GM12878 (cell line): ENCODE data around the gene ARHGEF33. TPM values are rescaled to one million over a fixed set of nuclear protein-coding genes. Genes with fewer than 3 reads are reported as not detected.

ENCODE experiments used
- BHLHE40 ChIP-seq, 2 experiments: fragments of 450-650 bp in 1 of 2; IDR thresholded peaks; 2 replicates each; pipeline ENCODE4 v1.6.1; 2011 to 2017; ENCODE audit warnings: low read depth in 2 of 2, borderline replicate concordance in 1 of 2, improper control_type of control experiment in 1 of 2, low read length in 1 of 2, mild to moderate bottlenecking in 1 of 2
- CTCF ChIP-seq, 3 experiments: IDR thresholded peaks in 2 of 3; conservative IDR thresholded peaks in 1 of 3; 2 replicates each; pipeline ENCODE4 v1.5.1; 2011; ENCODE audit warnings: low read depth in 3 of 3, low read length in 3 of 3, mild to moderate bottlenecking in 3 of 3, control low read depth in 2 of 3, moderate library complexity in 2 of 3, inconsistent platforms in 1 of 3, mixed read lengths in 1 of 3; ENCODE audit not compliant: control insufficient read depth in 2 of 3, insufficient read depth in 1 of 3; ENCODE audit errors: extremely low read depth in 1 of 3
- DPF2 ChIP-seq: fragments of 450-650 bp; IDR thresholded peaks from 2 replicates; pipeline ENCODE4 v1.6.1; 2017; ENCODE audit warnings: mild to moderate bottlenecking
- EED ChIP-seq: sonication (generic); IDR thresholded peaks from 2 replicates; pipeline ENCODE4 v1.6.1; 2016; ENCODE audit warnings: antibody characterized with exemption, low read depth
- HCFC1 ChIP-seq: fragments of 150-350 bp; IDR thresholded peaks from 2 replicates; pipeline ENCODE4 v1.6.1; 2014; ENCODE audit warnings: low read length
- HDAC6 ChIP-seq: fragments of 200-600 bp; sonication (generic); IDR thresholded peaks from one replicate; pipeline ENCODE4 v1.8.0; 2017; ENCODE audit warnings: antibody characterized with exemption; ENCODE audit not compliant: unreplicated experiment
- IKZF1 ChIP-seq: fragments of 450-650 bp; conservative IDR thresholded peaks from 2 replicates; pipeline ENCODE4 v1.6.1; 2017; ENCODE audit warnings: antibody characterized with exemption, mild to moderate bottlenecking
- JUNB ChIP-seq: IDR thresholded peaks from 2 replicates; pipeline ENCODE4 v1.6.1; 2016; ENCODE audit warnings: antibody characterized with exemption, mild to moderate bottlenecking
- JUND ChIP-seq: IDR thresholded peaks from 2 replicates; pipeline ENCODE4 v1.6.1; 2012; ENCODE audit warnings: low read depth, mild to moderate bottlenecking, low read length, improper control_type of control experiment, moderate library complexity
- NR2C1 ChIP-seq: fragments of 450-650 bp; IDR thresholded peaks from 2 replicates; pipeline ENCODE4 v1.6.1; 2017; ENCODE audit warnings: antibody characterized with exemption, mild to moderate bottlenecking, moderate library complexity
- NRF1 ChIP-seq: conservative IDR thresholded peaks from 2 replicates; pipeline ENCODE4 v1.6.1; 2011; ENCODE audit warnings: mild to moderate bottlenecking, low read depth, low read length, improper control_type of control experiment
- RCOR1 ChIP-seq: conservative IDR thresholded peaks from 2 replicates; pipeline ENCODE4 v1.6.1; 2012; ENCODE audit warnings: low read depth, low read length, improper control_type of control experiment
- SIN3A ChIP-seq: IDR thresholded peaks from 2 replicates; pipeline ENCODE4 v1.6.1; 2012; ENCODE audit warnings: low read depth, low read length, improper control_type of control experiment
- SP1 ChIP-seq: IDR thresholded peaks from one replicate; pipeline ENCODE4 v1.6.1; 2011; ENCODE audit warnings: low read depth, low read length
- ZBED1 ChIP-seq: IDR thresholded peaks from 2 replicates; pipeline ENCODE4 v1.6.1; 2016; ENCODE audit warnings: borderline replicate concordance
- ZNF622 ChIP-seq: fragments of 450-650 bp; IDR thresholded peaks from 2 replicates; pipeline ENCODE4 v1.6.1; 2017; ENCODE audit warnings: mild to moderate bottlenecking, inconsistent platforms
- ZNF687 ChIP-seq: fragments of 450-650 bp; IDR thresholded peaks from 2 replicates; pipeline ENCODE4 v1.6.1; 2017; ENCODE audit warnings: mild to moderate bottlenecking, moderate library complexity
- polyA plus RNA-seq, 11 experiments: library from polyadenylated mRNA; depleted of rRNA in 4 of 11; unstranded in 6 of 11; stranded (reverse) in 5 of 11; fragments of >200 nt; fragmentation: Nextera tagmentation in 4 of 11; fragmentation: Illumina TruSeq in 1 of 11; extraction: Ambion mirVana in 4 of 11; extraction: Trizol in 1 of 11; gene quantifications; 1 replicate in 1 of 11; 2 replicates in 10 of 11; pipeline versions ENCODE4 v1.2.1 to v1.2.3, GENCODE V29; 2011 to 2016; ENCODE audit warnings: inconsistent platforms in 2 of 11, missing spikeins in 2 of 11, low read depth in 1 of 11
- total RNA-seq, 4 experiments: library from RNA; depleted of rRNA in 3 of 4; stranded (reverse); fragments of >200 nt in 3 of 4; fragmentation: Illumina TruSeq in 1 of 4; extraction: Trizol in 1 of 4; gene quantifications; 2 replicates each; pipeline versions ENCODE4 v1.2.1 to v1.2.3, GENCODE V29; 2013 to 2021
- TF ChIP-seq, protein P1 (sequence below): fragments of 450-650 bp; IDR thresholded peaks from 2 replicates; pipeline ENCODE4 v1.6.1; 2014; ENCODE audit warnings: mild to moderate bottlenecking
- TF ChIP-seq, protein P2 (sequence below): fragments of 450-650 bp; IDR thresholded peaks from 2 replicates; pipeline ENCODE4 v1.6.1; 2016; ENCODE audit warnings: mild to moderate bottlenecking, moderate library complexity, borderline replicate concordance

ARHGEF33 gene
- total and polyA plus RNA-seq, 10 of the 15 experiments (the other 5 are each of a cell fraction or from before 2014, with no cell fraction given) = 0.01 to 0.08 (median 0.05) TPM; not detected in 4

DNA sequence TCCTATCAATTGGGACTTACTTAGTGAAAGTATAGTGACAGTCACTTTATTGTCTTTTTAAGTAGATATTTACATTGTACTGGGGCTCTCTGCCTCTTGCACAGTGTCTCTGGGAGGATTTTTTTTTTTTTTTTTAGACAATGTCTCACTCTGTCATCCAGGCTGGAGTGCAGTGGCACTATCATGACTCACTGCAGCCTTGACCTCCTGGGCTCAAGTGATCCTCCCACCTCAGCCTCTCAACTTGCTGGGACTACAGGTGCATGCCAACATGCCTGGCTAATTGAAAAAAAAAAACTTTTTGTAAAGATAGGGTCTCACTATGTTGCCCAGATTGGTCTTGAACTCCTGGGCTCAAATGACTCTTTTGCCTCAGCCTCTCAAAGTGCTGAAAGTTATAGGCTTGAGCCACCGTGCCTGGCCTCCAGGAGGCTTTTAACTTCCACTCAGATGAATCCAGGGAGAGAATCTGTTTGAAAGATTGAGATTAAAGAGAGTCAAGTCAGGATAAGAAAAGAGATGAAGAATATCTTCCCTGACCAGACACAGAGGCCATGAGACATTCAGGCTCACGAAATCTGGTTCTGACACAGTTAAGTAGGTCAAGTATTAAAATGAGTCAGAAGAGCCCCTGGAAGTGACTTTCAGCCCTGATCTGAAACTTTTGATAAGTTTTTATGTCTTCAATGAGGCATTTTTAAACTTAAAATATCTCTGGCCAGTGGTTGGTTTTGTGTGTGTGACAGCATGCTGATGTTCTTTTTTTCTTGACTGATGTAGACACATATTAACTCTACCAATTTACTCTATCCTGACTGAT lies 18.3 kb downstream of the ARHGEF33 start (continued):
- TF ChIP-seq ZNF687 (no peak), IKZF1 (0 out of 2 replicates have a peak, but pooled peaks have one; percentile 18), SP1 (no peak), DPF2 (peak; percentile 50; the same call in 1 of the 2 replicates), BHLHE40 (IDR thresholded peaks at IDR 0.05; ENCODE audit: borderline replicate concordance in 1 of 2, low read depth in 2 of 2, low read length in 1 of 2) (no peak), NRF1 (no peak), CTCF (IDR thresholded peaks at IDR 0.05 in 2 of 3, conservative IDR thresholded peaks at IDR 0.05 in 1 of 3; ENCODE audit: control insufficient read depth in 2 of 3, extremely low read depth in 1 of 3, insufficient read depth in 1 of 3, low read depth in 3 of 3, low read length in 3 of 3) (no peak), NR2C1 (no peak), RCOR1 (no peak), JUNB (peak; percentile 94), JUND (peak; percentile 50; the same call in 1 of the 2 replicates), HDAC6 (no peak), SIN3A (no peak), ZBED1 (no peak), ZNF622 (no peak), HCFC1 (no peak), EED (peak; percentile 61)
- TF ChIP-seq, protein P1, sequence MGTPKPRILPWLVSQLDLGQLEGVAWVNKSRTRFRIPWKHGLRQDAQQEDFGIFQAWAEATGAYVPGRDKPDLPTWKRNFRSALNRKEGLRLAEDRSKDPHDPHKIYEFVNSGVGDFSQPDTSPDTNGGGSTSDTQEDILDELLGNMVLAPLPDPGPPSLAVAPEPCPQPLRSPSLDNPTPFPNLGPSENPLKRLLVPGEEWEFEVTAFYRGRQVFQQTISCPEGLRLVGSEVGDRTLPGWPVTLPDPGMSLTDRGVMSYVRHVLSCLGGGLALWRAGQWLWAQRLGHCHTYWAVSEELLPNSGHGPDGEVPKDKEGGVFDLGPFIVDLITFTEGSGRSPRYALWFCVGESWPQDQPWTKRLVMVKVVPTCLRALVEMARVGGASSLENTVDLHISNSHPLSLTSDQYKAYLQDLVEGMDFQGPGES = no peak
- TF ChIP-seq, protein P2, sequence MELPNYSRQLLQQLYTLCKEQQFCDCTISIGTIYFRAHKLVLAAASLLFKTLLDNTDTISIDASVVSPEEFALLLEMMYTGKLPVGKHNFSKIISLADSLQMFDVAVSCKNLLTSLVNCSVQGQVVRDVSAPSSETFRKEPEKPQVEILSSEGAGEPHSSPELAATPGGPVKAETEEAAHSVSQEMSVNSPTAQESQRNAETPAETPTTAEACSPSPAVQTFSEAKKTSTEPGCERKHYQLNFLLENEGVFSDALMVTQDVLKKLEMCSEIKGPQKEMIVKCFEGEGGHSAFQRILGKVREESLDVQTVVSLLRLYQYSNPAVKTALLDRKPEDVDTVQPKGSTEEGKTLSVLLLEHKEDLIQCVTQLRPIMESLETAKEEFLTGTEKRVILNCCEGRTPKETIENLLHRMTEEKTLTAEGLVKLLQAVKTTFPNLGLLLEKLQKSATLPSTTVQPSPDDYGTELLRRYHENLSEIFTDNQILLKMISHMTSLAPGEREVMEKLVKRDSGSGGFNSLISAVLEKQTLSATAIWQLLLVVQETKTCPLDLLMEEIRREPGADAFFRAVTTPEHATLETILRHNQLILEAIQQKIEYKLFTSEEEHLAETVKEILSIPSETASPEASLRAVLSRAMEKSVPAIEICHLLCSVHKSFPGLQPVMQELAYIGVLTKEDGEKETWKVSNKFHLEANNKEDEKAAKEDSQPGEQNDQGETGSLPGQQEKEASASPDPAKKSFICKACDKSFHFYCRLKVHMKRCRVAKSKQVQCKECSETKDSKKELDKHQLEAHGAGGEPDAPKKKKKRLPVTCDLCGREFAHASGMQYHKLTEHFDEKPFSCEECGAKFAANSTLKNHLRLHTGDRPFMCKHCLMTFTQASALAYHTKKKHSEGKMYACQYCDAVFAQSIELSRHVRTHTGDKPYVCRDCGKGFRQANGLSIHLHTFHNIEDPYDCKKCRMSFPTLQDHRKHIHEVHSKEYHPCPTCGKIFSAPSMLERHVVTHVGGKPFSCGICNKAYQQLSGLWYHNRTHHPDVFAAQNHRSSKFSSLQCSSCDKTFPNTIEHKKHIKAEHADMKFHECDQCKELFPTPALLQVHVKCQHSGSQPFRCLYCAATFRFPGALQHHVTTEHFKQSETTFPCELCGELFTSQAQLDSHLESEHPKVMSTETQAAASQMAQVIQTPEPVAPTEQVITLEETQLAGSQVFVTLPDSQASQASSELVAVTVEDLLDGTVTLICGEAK = no peak
